Keratinocyte (primary cell): Measurements from ENCODE around the gene MYO1D. TPM values are rescaled to one million over a fixed set of nuclear protein-coding genes. Genes with fewer than 3 reads are reported as not detected.
A peak's percentile ranks its signal among the peaks of the same experiment; 100 is the strongest.

ENCODE experiments used
- DNase-seq: peaks from one replicate; pipeline ENCODE4 v3.0.0-alpha.2; 2011; ENCODE audit warnings: low read depth, missing footprints, low spot score
- FAIRE-seq: peaks from 2 replicates; lab custom pipeline; 2011; peaks lifted over from hg19 to GRCh38; lab: Jason Lieb, UNC
- H2AFZ ChIP-seq: 2 replicates; pipeline ENCODE4 v1.6.0; 2012; ENCODE audit warnings: low read length, control low read depth, inconsistent platforms; ENCODE audit not compliant: control insufficient read depth
- H3K27ac ChIP-seq: 2 replicates; pipeline ENCODE4 v1.5.1; 2011; ENCODE audit warnings: low read length; ENCODE audit not compliant: control insufficient read depth, insufficient read depth
- H3K27me3 ChIP-seq: 3 replicates; pipeline ENCODE4 v1.6.0; 2011; ENCODE audit warnings: low read length; ENCODE audit not compliant: control insufficient read depth, insufficient read depth; ENCODE audit errors: extremely low read depth
- H3K36me3 ChIP-seq, 2 experiments: 2 replicates in 1 of 2; 3 replicates in 1 of 2; pipeline ENCODE4 v1.5.1; 2011; ENCODE audit warnings: low read length in 2 of 2, mild to moderate bottlenecking in 1 of 2; ENCODE audit not compliant: control insufficient read depth in 2 of 2, insufficient read depth in 2 of 2; ENCODE audit errors: extremely low read depth in 1 of 2
- H3K4me1 ChIP-seq: 3 replicates; pipeline ENCODE4 v1.5.1; 2011; ENCODE audit warnings: low read length; ENCODE audit not compliant: control insufficient read depth, insufficient read depth; ENCODE audit errors: extremely low read depth
- H3K4me2 ChIP-seq: 3 replicates; pipeline ENCODE4 v1.6.0; 2011; ENCODE audit warnings: low read depth, low read length; ENCODE audit not compliant: control insufficient read depth, insufficient read depth; ENCODE audit errors: extremely low read depth
- H3K4me3 ChIP-seq, 3 experiments: fragments of 200-600 bp in 1 of 3; sonication (generic) in 1 of 3; 2 replicates in 2 of 3; 3 replicates in 1 of 3; pipeline ENCODE4 v1.5.1; 2011 to 2016; ENCODE audit warnings: low read length in 3 of 3, mild to moderate bottlenecking in 3 of 3, control low read depth in 2 of 3, inconsistent platforms in 1 of 3, low read depth in 1 of 3, mixed read lengths in 1 of 3, mixed run types in 1 of 3, moderate library complexity in 1 of 3; ENCODE audit not compliant: control insufficient read depth in 2 of 3, insufficient read depth in 2 of 3; ENCODE audit errors: extremely low read depth in 1 of 3
- H3K79me2 ChIP-seq: 2 replicates; pipeline ENCODE4 v1.6.0; 2012; ENCODE audit warnings: low read length; ENCODE audit not compliant: control insufficient read depth, insufficient read depth
- H3K9ac ChIP-seq: 3 replicates; pipeline ENCODE4 v1.6.0; 2011; ENCODE audit warnings: low read length; ENCODE audit not compliant: control insufficient read depth, insufficient read depth; ENCODE audit errors: extremely low read depth
- H3K9me1 ChIP-seq: 3 replicates; pipeline ENCODE4 v1.6.0; 2011; ENCODE audit warnings: low read length; ENCODE audit not compliant: control insufficient read depth, insufficient read depth; ENCODE audit errors: extremely low read depth
- H3K9me3 ChIP-seq: 2 replicates; pipeline ENCODE4 v1.5.1; 2012; ENCODE audit warnings: low read depth, low read length; ENCODE audit not compliant: control insufficient read depth
- H4K20me1 ChIP-seq: 3 replicates; pipeline ENCODE4 v1.6.0; 2011; ENCODE audit warnings: low read length; ENCODE audit not compliant: control insufficient read depth, insufficient read depth; ENCODE audit errors: extremely low read depth
- CTCF ChIP-seq, 3 experiments: IDR thresholded peaks in 1 of 3; conservative IDR thresholded peaks in 1 of 3; optimal IDR thresholded peaks in 1 of 3; 2 replicates in 2 of 3; 3 replicates in 1 of 3; pipeline versions ENCODE3 to v1.5.1; 2011; ENCODE audit warnings: low read length in 3 of 3, mild to moderate bottlenecking in 3 of 3, moderate library complexity in 2 of 3, control low read depth in 1 of 3, inconsistent platforms in 1 of 3; ENCODE audit not compliant: insufficient read depth in 2 of 3; ENCODE audit errors: extremely low read depth in 1 of 3
- EZH2 ChIP-seq: IDR thresholded peaks from one replicate; pipeline ENCODE4 v1.6.1; 2012; ENCODE audit warnings: inconsistent platforms, mild to moderate bottlenecking, low read length, moderate library complexity
- dilution Hi-C: fragments of 300-500 bp; cut with MboI; formaldehyde crosslinking; loops from one replicate; pipeline ENCODE4 v1.7.0; 2020; ENCODE audit warnings: low sequenced_read_pairs; ENCODE audit not compliant: extremely low pct_ligation_motif_present
- polyA plus RNA-seq, 5 experiments: library from polyadenylated mRNA; depleted of rRNA in 3 of 5; stranded (reverse) in 3 of 5; stranded (forward) in 1 of 5; unstranded in 1 of 5; fragments of >200 nt; gene quantifications; 1 replicate in 1 of 5; 2 replicates in 3 of 5; 3 replicates in 1 of 5; pipeline versions ENCODE4 v1.2.1 to v1.2.3, GENCODE V29; 2011 to 2012; ENCODE audit warnings: missing spikeins in 2 of 5, low read depth in 1 of 5, low replicate concordance in 1 of 5

MYO1D gene
- polyA plus RNA-seq, 1 donor (not counting 4 experiments of a cell fraction or from before 2014, with no cell fraction given): 33.7 TPM

GRCh38 chr17:32909787-32910369 is 33.0 kb upstream of the MYO1D start:
- FAIRE-seq (peak; percentile 96), DNase-seq (peak; percentile 44)
- Histone ChIP-seq H3K36me3 (no peaks in the 10 kb centered on the region), H3K4me1 (peaks cover 3% of the 10 kb centered on the region), H3K4me3 (no peak overlapping the region), H3K9ac (no peak overlapping the region), H3K9me1 (no peaks in the 10 kb centered on the region), H3K27ac (no peak overlapping the region), H2AFZ (peak overlapping the region; percentile 86), H3K9me3 (no peaks in the 10 kb centered on the region), H3K4me2 (no peak overlapping the region), H3K79me2 (no peaks in the 10 kb centered on the region), H4K20me1 (no peaks in the 10 kb centered on the region), H3K27me3 (no peaks in the 10 kb centered on the region)
- TF ChIP-seq EZH2 (no peak), CTCF (optimal IDR thresholded peaks at IDR 0.05 in 1 of 3, IDR thresholded peaks at IDR 0.05 in 1 of 3, conservative IDR thresholded peaks at IDR 0.05 in 1 of 3; ENCODE audit: extremely low read depth in 1 of 3, insufficient read depth in 2 of 3, low read length in 3 of 3) (peak; percentile 79 to 97 (median 89))
- dilution Hi-C loops: loop anchor here (25.0 kb wide), 1 partner anchor 123 kb away; no protein-coding TSS in a partner anchor

- Histone ChIP-seq H3K4me3 (no peak overlapping the region), H3K27me3 (no peaks in the 10 kb centered on the region), H3K4me2 (no peak overlapping the region), H3K9me1 (no peaks in the 10 kb centered on the region), H3K36me3 (no peaks in the 10 kb centered on the region), H2AFZ (no peak overlapping the region), H3K27ac (no peak overlapping the region), H3K9me3 (no peaks in the 10 kb centered on the region), H3K79me2 (no peaks in the 10 kb centered on the region), H3K4me1 (peaks cover 3% of the 10 kb centered on the region), H3K9ac (no peak overlapping the region), H4K20me1 (no peaks in the 10 kb centered on the region)
- FAIRE-seq (no peak), DNase-seq (no peak)
- TF ChIP-seq CTCF (optimal IDR thresholded peaks at IDR 0.05 in 1 of 3, IDR thresholded peaks at IDR 0.05 in 1 of 3, conservative IDR thresholded peaks at IDR 0.05 in 1 of 3; ENCODE audit: extremely low read depth in 1 of 3, insufficient read depth in 2 of 3, low read length in 3 of 3): no peak
- no peak for TF ChIP-seq EZH2
- dilution Hi-C loops: loop anchor here (25.0 kb wide), 1 partner anchor 120 kb away; no protein-coding TSS in a partner anchor
Measured at GRCh38 chr17:32907583-32907982, 30.7 kb upstream of the MYO1D start.
